ENCODE data around the gene OR8J3.

The OR8J3 gene, protein sequence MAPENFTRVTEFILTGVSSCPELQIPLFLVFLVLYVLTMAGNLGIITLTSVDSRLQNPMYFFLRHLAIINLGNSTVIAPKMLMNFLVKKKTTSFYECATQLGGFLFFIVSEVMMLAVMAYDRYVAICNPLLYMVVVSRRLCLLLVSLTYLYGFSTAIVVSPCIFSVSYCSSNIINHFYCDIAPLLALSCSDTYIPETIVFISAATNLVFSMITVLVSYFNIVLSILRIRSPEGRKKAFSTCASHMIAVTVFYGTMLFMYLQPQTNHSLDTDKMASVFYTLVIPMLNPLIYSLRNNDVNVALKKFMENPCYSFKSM

DNA sequence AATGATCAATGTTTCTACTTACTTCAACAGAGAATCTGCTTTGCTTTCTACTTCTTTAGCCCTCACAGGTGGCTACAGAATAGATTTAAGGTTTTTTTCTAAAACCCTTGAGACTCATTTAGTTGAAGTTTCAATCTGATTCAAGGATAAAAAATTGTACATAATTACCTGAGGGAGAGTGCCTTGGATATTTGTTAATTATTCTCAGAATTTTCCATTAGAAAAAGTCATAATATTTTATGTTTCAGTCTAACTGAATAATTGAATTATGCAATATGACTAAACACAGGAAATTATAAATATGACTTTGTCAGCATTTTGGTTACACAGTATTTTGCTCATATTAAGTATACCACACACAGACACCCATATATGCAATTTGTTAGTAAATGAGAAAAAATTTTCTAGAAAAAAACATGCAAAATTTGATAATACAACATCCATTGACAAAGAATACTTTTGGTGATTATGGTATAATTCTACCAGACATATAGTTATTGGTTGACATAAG lies at the start of gene OR8J3:
TSS of gene OR8J3 (minus strand) at position 51 of the 511 bp plus-strand sequence. CDS start 2,483 bp downstream, outside the sequence.
- Histone ChIP-seq H3K27me3 (ENCODE audit: insufficient read depth, low read depth, severe bottlenecking) (peaks cover 36% of the 10 kb centered on the region), H3K9me3 (ENCODE audit: severe bottlenecking) (peaks cover 2% of the 10 kb centered on the region), H3K4me3 (ENCODE audit: low read depth, low read length) (no peak within 1 kb of the TSS), H3K36me3 (no peaks in the 10 kb centered on the region), H3K27ac (no peak within 1 kb of the TSS)
- no peak for DNase-seq
- no peak for TF ChIP-seq CTCF (IDR thresholded peaks at IDR 0.05; ENCODE audit: low read depth, low read length)

DNA sequence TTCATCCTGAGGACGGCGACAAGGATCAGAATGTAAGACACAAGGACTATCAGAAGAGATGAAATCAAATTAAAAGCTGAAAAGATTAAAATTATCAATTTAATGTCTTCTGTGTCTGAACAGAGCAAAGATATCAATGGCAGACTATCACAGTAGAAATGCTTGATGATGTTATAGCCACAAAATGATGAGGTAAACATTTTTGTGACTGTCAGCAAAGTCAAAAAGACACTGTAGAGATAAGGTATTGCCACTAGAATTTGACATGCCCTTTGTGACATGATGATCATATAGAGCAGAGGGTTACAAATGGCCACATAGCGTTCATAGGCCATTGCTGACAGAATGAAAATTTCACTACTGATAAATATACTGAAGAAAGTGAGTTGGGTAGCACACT lies 48.6 kb upstream of the OR8J3 start:
- no peak for DNase-seq
- no peak for TF ChIP-seq CTCF (IDR thresholded peaks at IDR 0.05; ENCODE audit: low read depth, low read length)
- Histone ChIP-seq H3K9me3 (ENCODE audit: severe bottlenecking) (no peaks in the 10 kb centered on the region), H3K36me3 (no peaks in the 10 kb centered on the region), H3K4me3 (ENCODE audit: low read depth, low read length) (no peak overlapping the region), H3K27ac (no peak overlapping the region), H3K27me3 (ENCODE audit: insufficient read depth, low read depth, severe bottlenecking) (peaks cover 4% of the 10 kb centered on the region)

GRCh38 chr11:56183459-56183858 lies 43.5 kb upstream of the OR8J3 start:
- Histone ChIP-seq H3K27ac (no peak overlapping the region), H3K9me3 (ENCODE audit: severe bottlenecking) (peaks cover 4% of the 10 kb centered on the region), H3K4me3 (ENCODE audit: low read depth, low read length) (no peak overlapping the region), H3K36me3 (no peaks in the 10 kb centered on the region), H3K27me3 (ENCODE audit: insufficient read depth, low read depth, severe bottlenecking) (no peaks in the 10 kb centered on the region)
- DNase-seq, result no peak
- TF ChIP-seq CTCF (IDR thresholded peaks at IDR 0.05; ENCODE audit: low read depth, low read length), result no peak

DNA sequence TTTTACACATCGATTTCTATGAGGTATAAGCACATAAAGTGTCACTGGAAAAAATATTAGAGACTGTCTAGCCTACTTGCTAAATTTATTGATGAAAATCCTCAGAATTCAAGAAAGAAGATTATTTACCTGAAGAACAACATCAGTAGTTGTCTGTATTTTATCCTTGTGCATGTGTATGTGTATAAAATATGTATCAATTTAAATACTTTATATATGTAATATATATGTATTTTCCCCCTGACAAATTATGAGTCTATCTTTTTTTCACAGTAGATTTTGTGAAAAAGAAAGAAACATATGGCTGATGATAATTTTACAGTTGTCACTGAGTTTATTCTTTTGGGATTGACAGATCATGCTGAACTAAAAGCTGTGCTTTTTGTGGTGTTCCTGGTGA lies 36.3 kb upstream of the OR8J3 start, which contains the start of gene OR5J2:
TSS of gene OR5J2 (plus strand) at position 301 of the 400 bp plus-strand sequence. CDS start at position 301, 0 bp downstream.
- TF ChIP-seq CTCF (IDR thresholded peaks at IDR 0.05; ENCODE audit: low read depth, low read length), result no peak
- H3K27me3 ChIP-seq (ENCODE audit: insufficient read depth, low read depth, severe bottlenecking), result peaks cover 7% of the 10 kb centered on the region
- H3K4me3 ChIP-seq (ENCODE audit: low read depth, low read length), result no peak within 1 kb of the TSS
- H3K27ac ChIP-seq, result no peak within 1 kb of the TSS
- H3K36me3 ChIP-seq, result no peaks in the 10 kb centered on the region
- no peak for DNase-seq
- H3K9me3 ChIP-seq (ENCODE audit: severe bottlenecking), result peaks cover 4% of the 10 kb centered on the region

DNA sequence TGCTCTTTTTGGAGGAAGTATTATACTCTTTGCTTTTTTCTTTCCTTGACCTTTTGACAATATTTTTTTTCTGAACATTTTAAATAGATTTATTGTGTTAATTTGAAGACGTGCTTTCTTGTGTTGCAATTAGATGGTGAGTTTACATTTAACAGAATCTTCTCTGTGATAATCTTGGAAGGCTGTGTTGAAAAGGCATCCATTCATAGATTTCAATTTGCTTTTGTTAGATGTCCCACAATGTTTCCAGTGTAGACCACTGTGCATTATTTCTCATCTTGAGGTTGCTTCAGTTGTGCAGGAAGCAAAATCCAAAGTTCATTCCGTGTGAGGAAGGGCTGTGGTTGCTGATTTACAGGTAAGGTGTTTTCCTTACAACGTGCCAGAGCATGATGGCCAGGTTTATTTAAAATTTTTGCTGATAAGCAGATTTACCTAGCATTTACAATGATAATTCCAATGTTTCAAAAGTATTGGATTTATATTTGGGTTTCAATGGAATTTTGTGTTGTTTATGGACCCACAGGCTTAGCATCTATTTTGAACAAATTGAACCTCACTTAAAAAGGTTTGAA lies 32.3 kb upstream of the OR8J3 start:
- TF ChIP-seq CTCF (IDR thresholded peaks at IDR 0.05; ENCODE audit: low read depth, low read length), result no peak
- no peaks in the 10 kb centered on the region for H3K9me3 ChIP-seq (ENCODE audit: severe bottlenecking)
- no peak overlapping the region for H3K4me3 ChIP-seq (ENCODE audit: low read depth, low read length)
- H3K27me3 ChIP-seq (ENCODE audit: insufficient read depth, low read depth, severe bottlenecking), result peaks cover 13% of the 10 kb centered on the region
- DNase-seq, result no peak
- H3K36me3 ChIP-seq, result no peaks in the 10 kb centered on the region
- no peak overlapping the region for H3K27ac ChIP-seq

All from WERI-Rb-1 (cell line).